HUDEP-2 (cell line): ENCODE measurements around the gene MRPL20.
A peak's percentile ranks its signal among the peaks of the same experiment; 100 is the strongest.
"Not testable (repeated sequence)": the region's sequence is repeated elsewhere in the genome, so short reads cannot be mapped to it uniquely, and the experiment has no call there.

Experiments used
- DNase-seq, 76 experiments: peaks; one replicate each; lab custom pipeline; 2025; ENCODE audit not compliant: unreplicated experiment in 76 of 76; lab: John Stamatoyannopoulos, UW

The MRPL20 gene

DNA sequence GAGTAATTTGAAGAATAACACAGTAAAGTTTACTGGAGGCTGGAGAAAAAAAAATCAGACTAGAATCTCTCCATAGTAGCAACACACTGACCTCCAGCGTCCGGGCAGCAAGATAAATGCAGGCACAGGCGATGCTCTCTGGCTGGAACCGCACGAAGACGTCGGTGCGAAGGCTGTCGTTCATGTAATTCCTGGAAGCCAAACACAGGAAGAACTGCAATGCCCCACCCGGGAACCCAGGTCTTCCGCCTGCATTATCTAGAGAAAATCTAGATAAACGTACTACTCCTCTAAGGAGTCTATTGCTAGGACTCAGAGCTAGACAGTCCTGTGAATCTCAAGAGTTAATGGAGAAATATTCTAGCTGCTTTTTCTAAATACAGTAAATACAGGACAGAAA lies 16.4 kb downstream of the MRPL20 start:
- DNase-seq: no peak

DNA sequence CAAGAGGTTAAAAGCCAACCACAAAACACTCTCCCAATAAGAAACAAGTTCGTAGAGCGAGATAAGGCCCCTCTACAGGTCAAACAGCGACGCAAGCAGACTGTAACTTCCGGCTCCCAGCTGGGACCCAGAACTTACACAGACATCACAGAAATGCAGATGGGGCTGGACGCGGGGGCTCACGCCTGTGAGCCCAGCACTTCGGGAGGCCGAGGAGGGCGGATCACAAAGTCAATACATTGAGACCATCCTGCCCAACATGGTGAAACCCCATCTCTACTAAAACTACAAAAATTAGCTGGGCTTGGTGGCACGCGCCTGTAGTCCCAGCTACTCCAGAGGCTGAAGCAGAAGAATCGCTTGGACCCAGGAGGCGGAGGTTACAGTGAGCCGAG lies 19.0 kb downstream of the MRPL20 start:
- DNase-seq: no peak

DNA sequence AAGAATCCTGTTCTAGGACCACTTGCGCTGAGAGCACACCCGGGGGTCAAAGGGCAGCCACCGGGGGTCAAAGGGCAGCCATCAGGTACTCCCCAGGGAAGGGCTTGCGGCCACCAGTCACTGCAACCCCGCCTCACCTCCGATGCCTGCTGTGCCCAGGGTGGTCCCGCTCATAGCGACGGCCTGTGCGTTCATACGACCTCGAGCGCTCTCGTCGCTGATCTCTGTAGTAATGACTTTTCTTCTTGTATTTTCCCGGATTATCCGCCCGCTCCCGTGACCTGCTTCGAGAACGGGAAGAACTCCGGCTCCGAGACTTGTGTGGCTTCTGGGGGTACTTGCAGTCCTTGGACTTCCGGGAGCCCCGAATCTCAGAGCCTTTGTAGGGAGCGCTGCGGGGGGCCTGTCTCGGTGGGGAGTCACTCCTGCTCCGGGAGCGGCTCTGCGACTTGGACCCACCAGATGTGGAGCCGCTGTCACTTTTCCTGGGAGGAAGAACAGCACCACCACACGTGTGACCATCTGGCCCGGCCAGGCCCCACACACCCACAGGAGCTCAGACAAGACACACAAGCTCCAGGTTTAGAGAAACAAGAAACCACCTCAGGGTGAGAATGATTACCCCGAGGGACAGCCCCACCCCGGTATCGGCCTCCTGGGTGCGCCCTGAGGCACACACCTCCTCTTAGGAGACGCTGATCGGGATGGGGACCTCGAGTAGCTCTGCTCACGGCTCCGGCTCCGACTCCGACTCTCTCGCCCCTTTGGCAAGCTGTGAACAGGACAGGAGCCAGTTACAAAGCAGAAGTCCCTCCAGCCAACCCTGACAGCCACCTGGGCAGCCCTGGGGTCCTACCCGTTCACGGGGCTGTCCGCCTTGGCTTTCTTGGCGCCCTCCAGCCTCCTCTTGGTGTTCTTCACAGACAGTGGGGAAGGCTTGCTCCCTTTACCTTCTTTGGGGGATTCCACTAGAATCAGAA lies 19.7 kb downstream of the MRPL20 start:
- no peak for DNase-seq

DNA sequence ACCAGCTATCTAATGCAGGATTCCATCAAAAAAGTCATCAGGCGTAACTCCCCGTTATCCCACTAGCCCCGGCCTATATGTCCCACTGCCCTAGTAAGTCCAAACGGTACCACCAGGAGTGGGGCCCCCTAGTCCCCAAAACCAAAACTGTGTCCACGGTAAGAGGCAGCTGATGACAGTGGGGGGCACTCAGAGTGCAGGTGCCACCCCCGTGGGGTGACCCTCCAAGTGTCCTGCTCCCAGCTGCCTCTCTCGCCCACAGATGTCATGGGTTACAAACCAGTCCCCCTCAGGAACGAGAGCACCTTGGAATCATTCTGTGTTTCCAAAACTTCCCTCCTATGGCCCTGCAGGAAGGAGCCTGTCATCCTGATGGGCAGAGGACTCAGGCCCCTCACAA lies 21.2 kb downstream of the MRPL20 start:
- no peak for DNase-seq

DNA sequence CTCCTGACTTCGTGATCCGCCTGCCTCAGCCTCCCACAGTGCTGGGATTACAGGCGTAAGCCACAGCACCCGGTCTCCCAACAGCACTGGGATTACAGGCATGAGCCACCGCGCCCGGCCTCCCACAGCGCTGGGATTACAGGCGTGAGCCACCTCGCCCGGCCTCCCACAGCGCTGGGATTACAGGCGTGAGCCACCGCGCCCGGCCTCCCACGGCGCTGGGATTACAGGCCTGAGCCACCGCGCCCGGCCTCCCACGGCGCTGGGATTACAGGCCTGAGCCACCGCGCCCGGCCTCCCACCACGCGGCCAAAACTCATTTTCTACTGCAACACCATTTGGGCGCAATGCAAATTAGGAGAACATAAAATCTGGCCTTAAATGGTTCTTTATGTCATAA lies 21.8 kb downstream of the MRPL20 start:
- not testable (repeated sequence) for DNase-seq

DNA sequence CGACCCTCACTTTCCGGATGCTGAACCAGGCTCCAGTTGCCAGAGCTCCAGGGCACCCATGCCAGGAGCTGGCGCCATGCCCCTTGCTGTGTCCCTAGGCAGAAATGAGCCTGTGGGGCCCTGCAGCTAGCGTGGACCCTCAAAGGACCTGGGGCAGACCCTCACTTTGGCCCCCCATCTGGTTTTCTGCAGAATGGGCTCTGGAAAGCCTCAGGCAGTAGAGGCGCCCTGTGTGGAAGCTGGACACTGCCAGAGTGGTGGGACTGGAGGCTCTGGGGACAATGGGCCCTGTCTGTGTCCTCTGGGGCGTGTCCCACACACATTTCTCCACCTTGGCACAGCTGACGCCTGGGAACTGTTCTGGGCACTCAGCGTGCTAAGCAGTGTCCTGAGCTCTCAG lies 25.8 kb downstream of the MRPL20 start:
- no peak for DNase-seq

DNA sequence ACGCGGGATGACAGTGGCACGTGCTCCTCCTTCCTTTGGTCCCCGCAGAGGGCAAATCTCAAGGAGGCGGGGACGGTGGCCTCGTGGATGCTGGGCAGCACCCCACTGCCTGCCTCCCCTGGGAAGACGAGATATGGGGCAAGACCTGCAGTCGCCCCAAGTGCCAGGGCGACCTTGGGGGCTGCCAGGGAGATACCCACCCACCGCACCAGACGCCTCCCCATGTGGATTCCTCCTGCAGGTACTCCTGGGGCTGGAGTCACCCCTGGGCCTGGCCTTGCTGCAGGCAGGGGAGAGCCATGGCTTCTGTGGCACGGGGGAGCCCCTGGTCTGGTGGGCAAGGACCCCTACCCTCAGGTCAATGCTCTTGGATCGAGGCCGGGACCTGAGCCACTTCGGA lies 26.2 kb downstream of the MRPL20 start:
- DNase-seq: no peak

DNA sequence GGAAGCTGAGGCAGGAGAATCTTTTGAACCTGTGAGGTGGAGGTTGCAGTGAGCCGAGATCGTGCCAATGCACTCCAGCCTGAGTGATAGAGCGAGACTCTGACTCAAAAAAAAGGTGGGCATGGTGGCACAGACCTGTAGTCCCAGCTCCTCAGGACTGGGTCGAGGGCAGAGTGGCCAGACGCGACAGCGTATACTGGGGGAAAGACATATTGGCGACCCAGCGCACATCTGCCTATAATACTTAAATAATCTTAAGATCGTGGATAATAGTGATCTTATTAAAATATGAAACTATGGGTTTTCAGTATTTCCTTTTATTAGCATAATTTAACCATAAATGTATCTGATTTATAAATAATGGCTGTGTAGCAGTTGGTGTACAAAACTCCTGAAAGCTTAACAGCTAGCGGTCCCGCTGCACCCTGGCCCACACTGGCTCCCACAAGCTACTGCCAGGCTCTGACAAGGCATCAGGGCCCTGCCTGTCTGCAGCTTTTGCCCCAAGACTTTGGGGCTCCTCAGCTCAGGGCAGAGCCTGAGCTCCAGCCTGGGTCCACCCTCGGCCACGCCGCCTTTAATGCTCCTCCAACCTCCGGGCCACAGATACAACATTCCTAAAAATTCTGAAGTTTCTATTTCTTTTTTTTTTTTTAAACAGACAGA lies 29.4 kb downstream of the MRPL20 start:
- DNase-seq: no peak

DNA sequence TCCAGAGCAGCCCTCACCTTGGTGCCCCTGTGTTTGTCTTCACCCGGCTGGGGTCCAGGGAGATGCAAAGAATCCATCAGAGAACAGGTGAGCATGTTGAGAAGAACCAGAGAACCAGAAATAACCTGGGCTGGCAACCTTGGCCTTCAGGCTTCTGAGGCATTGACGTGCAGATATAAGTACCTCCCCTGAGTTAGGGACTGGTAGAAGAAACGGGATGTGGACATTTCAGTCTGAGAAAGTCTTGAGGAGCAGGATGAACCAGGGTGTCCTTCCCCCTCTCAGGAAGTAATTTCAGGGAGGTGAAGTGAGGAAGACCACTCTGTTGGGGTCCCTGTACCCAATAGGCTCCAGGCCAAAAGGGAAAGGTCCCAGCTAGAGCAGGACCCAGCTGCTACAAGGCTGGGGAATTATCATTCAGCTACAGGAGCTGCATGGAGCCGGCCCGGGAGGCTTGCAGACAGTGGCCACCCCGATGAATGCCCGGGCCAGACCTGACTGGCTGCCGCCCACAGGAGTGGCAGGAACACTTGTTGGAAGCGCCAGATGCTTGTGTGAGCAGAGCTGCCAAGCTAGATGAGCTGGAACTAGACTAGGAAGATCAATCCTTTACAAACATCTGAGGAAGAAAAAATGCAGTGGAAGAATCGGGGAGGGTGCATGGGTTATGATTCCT lies 30.4 kb downstream of the MRPL20 start:
- no peak for DNase-seq

DNA sequence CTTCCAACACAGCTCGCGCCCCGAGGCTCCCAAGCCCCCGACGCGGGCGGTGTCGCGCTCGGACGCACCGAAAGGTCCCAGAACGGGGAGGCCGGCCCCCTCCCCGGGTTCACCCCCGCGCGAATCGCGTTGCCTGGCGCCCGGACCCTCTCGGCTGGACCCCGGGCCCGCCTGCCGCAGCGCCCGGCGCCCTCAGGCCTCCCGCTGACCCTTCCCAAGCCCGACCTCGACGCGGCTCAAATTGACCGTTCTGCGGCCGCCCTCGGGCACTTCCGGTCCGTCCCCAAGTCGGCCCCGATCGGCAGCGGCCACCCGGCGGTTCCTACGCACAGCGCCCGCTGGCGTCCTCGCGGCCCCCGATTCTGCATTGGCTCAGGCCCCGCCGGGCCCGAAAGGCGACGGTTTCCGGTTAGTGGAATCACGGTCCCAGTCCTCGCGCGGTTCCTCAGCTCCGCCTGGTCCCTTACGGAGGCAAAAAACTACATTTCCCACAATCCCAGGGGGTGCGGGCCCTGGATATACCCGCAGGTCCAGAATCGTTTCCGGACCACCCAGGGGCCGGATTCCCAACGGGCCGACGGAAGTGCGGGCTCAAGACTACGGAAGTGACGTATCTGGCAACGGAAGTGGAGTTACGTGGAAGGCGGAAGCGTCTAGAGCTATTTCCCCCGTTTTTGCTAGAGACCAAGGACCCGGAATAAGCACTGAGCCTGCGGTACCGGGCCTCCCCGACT lies 32.0 kb downstream of the MRPL20 start, which contains the start of gene AURKAIP1:
TSS of gene AURKAIP1 (minus strand) at position 279 of the 734 bp plus-strand sequence. CDS start 451 bp downstream, outside the sequence.
- peak in 75 of 76 experiments; percentile 66 to 99 (median 96) for DNase-seq

DNA sequence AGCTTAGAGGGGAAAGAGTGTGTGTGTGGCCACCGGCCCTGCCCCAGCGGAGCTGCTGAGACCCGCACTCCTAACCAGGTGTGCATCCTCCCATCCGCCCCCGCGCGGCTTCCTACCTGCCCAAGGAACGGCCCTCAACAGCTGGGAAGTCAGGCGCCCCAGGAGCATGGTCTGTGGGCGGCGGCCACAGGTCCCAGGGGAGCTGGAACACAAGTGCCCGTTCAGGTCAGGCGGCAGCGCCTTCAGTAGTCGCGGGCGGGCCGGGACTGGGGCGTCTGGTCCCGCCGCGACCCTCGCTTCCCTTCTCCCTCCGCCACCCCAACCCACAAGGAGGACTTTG lies 32.5 kb downstream of the MRPL20 start:
- no peak for DNase-seq

DNA sequence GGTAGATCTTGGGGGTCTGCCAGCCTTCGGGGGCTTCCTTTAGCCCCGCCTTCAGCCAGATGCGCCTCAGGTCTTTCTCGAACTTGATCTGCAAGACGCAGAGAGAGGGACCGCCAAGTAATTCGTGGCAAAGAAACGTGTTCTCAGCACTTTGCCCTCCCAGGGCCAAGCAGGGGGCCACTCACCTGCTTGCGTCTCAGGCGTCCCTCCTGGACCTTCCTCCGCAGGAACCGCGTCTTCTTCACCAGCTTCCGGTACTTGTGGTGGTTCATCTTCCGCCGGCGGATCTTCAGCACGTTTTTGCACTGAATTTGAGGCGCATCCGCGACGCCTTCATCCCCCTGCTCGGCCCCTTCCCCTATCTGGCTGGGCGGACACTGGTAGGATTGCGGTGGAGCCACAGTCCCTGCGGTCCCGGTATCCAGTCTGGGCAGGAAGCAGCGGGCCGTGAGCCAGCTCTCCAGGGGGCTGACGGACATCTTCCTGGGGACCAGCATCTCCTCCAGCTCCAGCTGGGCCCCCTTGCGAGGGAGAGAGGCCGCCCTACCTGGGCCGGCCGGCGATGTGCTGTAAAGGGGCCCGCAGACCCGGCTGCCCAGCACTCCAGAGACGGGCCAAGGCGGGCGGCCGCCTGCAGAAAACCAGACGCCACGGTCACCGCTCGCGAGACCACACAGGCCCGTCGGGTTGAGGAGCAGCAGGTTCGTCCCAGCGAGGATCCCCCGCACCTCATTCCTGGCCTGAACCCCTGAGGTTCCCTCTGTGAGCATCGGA lies 33.1 kb downstream of the MRPL20 start:
- no peak for DNase-seq

DNA sequence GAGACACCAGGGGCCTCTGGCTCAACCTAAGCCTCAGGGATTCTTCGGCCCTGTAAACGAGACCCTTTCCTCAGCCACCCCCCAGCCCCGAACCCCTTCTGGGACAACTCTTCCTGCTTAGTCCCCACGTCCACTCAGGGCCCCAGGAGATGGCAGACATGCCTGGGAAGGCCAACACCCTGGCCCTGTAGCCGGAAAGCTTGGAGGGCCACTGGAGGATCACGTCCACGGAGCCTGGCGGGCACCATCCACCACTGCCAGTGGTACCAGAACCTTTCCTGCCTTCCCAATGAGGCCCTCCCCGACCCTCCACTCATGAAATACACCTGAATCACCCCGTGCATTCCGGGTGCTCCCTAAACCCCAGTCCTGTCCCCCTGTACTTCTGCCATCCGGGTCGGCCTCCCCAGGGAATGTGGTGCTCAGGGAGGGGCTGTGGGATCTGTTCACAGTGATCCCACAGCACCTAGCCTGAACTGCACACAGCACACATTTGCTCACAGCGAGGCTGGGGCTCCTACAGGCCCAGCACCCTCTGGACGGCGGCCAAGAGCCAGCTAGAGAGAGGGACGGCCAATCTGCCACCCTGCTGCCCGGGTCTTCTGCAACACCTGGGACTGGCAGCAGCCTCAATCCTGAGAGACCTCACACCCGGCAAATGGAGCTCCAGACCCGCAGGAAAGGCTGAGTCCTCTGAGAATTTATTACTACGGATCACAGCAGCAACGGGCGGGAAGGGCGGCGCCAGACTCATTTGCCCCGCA lies 33.9 kb downstream of the MRPL20 start:
- DNase-seq: no peak

DNA sequence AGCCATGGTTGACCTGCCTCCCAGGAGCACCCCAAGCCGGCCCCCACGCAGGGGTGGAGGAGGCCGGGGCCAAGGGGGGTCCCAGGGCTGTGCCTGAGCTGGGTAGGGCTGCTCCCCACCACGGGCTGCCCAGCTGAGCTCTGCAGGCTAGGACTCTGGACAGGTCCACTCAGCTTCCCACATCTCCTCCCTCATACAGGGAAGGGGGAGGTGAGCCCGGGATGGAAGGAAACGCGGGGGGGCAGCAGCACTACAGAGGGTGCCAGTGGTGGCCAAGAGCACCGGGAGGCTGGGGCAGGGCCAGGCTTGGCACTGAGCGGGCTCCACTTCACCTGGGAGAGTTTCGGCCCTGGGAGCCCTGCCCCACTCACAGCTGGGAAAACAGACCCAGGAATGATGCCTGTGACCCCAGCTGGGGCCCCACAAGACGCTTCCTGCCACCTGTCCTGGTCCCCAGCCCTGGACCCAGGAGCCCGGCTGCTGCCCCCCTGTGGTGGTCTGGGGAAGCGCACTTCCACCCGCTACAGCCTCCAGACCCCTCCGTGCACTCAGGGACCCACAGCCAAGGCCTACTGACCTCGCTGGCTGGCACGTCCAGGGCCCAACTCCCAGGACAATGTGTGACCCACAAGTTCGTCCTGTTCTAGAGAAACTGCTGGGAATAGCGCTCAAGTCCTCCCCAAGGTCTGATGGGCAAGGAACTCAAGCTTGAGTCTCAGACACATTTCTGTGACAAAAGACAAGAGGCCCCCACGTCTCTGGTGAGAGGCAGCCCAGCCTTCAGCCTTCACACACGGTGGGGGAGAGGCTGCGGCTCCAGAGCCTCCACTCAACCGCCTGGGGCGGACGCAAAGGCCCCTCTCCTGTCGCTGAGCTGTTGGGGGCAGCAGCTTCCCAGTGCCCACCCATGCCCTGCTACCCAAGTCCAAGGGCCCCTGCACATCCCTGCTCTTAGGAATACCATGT lies 35.1 kb downstream of the MRPL20 start:
- peak in 52 of 76 experiments; percentile 3 to 79 (median 46) for DNase-seq

DNA sequence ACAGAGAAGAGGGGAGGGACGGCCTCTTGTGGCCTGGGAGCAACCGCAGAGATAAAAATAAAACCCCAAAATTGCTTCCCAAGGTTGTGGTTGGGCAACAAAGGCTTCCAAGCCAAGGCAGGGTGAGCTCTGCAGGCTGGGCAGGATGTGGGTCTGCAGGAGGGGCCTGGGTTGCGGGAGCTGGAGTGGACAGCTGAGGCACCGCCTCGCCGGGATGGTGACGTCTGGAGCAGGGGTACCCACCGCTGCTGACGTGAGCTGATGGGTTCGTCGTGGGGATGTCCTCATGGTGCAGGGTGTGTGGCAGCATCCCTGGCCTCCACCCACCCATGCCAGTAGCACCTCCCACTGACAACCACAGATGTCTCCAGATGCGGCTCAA lies 35.7 kb downstream of the MRPL20 start:
- peak in 34 of 76 experiments; percentile 9 to 69 (median 34) for DNase-seq

DNA sequence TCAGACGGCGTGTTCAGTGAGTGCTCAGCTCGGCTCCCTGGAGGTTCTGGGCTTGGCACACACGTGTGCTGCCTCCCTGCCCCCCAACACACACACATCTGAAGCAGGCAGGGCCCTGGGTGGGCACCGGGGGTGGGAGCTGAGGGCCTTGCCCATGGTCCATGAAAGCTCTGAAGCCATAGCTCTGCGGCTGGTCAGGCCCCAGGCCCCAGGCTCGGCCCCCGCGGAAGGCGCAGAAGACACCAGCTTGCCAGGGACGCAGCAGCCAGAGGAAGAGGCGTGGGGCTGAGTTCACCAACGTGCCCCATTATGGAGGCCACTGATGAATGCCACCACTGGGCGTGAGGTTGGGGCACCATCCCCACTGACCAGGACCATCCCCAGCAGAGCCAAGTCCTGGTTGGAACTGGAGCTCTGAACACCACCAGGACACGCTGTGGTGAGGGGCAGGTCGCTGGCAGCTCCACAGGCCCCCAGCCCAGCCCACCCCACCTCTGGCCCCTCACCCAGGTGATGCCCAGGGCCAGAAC lies 36.3 kb downstream of the MRPL20 start:
- no peak for DNase-seq

DNA sequence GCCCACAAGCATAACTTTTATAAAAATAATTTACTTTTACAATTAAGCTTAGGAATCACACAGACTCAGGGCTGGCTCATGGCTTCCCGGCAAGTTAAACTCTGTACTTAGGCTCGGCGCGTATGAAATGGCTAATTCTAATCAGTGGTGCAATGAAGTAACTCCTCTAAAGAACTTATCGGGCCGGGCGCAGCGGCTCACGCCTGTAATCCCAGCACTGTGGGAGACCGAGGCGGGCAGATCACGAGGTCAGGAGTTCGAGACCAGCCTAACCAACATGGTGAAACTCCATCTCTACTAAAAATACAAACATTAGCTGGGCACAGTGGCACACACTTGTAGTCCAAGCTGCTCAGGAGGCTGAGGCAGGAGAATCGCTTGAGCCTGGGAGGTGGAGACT lies 37.0 kb downstream of the MRPL20 start:
- DNase-seq: not testable (repeated sequence)

DNA sequence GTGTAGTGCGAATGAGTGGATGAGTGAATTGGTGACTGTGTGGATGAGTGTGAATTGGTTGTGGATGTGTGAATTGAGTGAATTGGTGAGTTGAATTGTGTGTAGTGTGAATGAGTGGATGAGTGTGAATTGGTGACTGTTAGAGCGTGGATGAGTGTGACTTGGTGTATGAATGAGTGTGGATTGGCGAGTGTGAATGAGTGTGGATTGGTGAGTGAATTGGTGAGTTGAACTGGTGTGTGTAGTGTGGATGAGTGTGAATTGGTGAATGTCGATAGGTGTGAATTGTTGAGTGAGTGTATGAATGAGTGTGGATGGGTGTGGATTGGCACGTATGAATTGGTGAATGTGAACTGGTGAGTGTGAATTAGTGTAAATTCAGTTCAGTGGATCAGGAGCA lies 39.8 kb downstream of the MRPL20 start:
- DNase-seq: no peak
